K562 (cell line): ENCODE measurements around the gene TPR. TPM values are rescaled to one million over a fixed set of nuclear protein-coding genes. Genes with fewer than 3 reads are reported as not detected.

ENCODE experiments used
- BDP1 ChIP-seq: IDR thresholded peaks from 3 replicates; pipeline ENCODE4 v1.6.1; 2011; ENCODE audit not compliant: insufficient read length, insufficient read depth
- CBX2 ChIP-seq: fragments of 200-600 bp; sonication (generic); IDR thresholded peaks from one replicate; pipeline ENCODE4 v1.6.1; 2012; ENCODE audit warnings: mild to moderate bottlenecking, low read length, inconsistent platforms; ENCODE audit not compliant: insufficient read depth, poor library complexity, severe bottlenecking
- CBX3 ChIP-seq, 2 experiments: IDR thresholded peaks; 1 replicate in 1 of 2; 2 replicates in 1 of 2; pipeline ENCODE4 v1.6.1; 2012; ENCODE audit warnings: inconsistent platforms in 2 of 2, low read length in 2 of 2, borderline replicate concordance in 1 of 2, control low read depth in 1 of 2
- CBX5 ChIP-seq: IDR thresholded peaks from 2 replicates; pipeline ENCODE4 v1.6.1; 2014; ENCODE audit warnings: low read depth, borderline replicate concordance
- CHD1 ChIP-seq: fragments of 200-600 bp; sonication (generic); IDR thresholded peaks from one replicate; pipeline ENCODE4 v1.6.1; 2012; ENCODE audit warnings: mild to moderate bottlenecking, moderate library complexity, low read length, inconsistent platforms
- EGR1 ChIP-seq: fragments of 450-650 bp; conservative IDR thresholded peaks from 2 replicates; pipeline ENCODE4 v1.6.1; 2017; ENCODE audit warnings: mild to moderate bottlenecking
- FOXJ2 ChIP-seq: fragments of 200-800 bp; sonication (Bioruptor generic); IDR thresholded peaks from 2 replicates; pipeline ENCODE4 v1.6.1; 2016; ENCODE audit warnings: missing genetic modification characterization, missing compliant biosample characterization
- FOXJ3 ChIP-seq: sonication (generic); formaldehyde crosslinking; IDR thresholded peaks from 2 replicates; pipeline ENCODE4 v1.4.0; 2020; ENCODE audit warnings: mild to moderate bottlenecking, missing genetic modification reagents
- HMGN3 ChIP-seq: IDR thresholded peaks from 2 replicates; pipeline ENCODE4 v1.6.1; 2011; ENCODE audit warnings: borderline replicate concordance, low read depth, mild to moderate bottlenecking, mixed read lengths, low read length; ENCODE audit not compliant: insufficient read length; ENCODE audit errors: extremely low read depth
- HNRNPUL1 ChIP-seq: fragments of 200-400 bp; formaldehyde crosslinking; IDR thresholded peaks from 2 replicates; pipeline ENCODE4 v1.6.1; 2017; ENCODE audit warnings: low read length
- KDM4B ChIP-seq, 2 experiments: fragments of 450-650 bp in 1 of 2; sonication (generic) in 1 of 2; IDR thresholded peaks; 2 replicates each; pipeline ENCODE4 v1.6.1; 2016 to 2017; ENCODE audit warnings: borderline replicate concordance in 2 of 2, antibody characterized with exemption in 1 of 2, low read depth in 1 of 2, mild to moderate bottlenecking in 1 of 2
- KLF6 ChIP-seq: fragments of 250-450 bp; sonication (Bioruptor Pico); IDR thresholded peaks from 2 replicates; pipeline ENCODE4 v1.4.0; 2020; ENCODE audit warnings: mild to moderate bottlenecking, moderate library complexity, borderline replicate concordance
- MAFG ChIP-seq: fragments of 450-650 bp; conservative IDR thresholded peaks from 2 replicates; pipeline ENCODE4 v1.6.1; 2016; ENCODE audit warnings: missing genetic modification characterization, missing compliant biosample characterization
- MAZ ChIP-seq, 2 experiments: fragments of 450-650 bp in 1 of 2; sonication (generic) in 1 of 2; formaldehyde crosslinking; IDR thresholded peaks in 1 of 2; conservative IDR thresholded peaks in 1 of 2; 2 replicates each; pipeline versions ENCODE4 v1.4.0 to v1.5.0; 2020; ENCODE audit warnings: mild to moderate bottlenecking in 1 of 2, missing genetic modification reagents in 1 of 2
- MED1 ChIP-seq: sonication (generic); formaldehyde crosslinking; IDR thresholded peaks from 2 replicates; pipeline ENCODE4 v1.8.1; 2023; ENCODE audit warnings: missing genetic modification reagents, borderline replicate concordance
- POLR2A ChIP-seq: fragments of 450-650 bp; conservative IDR thresholded peaks from 2 replicates; pipeline ENCODE4 v1.6.1; 2016
- PURB ChIP-seq: sonication (generic); formaldehyde crosslinking; IDR thresholded peaks from 2 replicates; pipeline ENCODE4 v1.9.0; 2021; ENCODE audit warnings: low read depth, mild to moderate bottlenecking, missing genetic modification reagents
- RB1 ChIP-seq: fragments of 450-650 bp; IDR thresholded peaks from 2 replicates; pipeline ENCODE4 v1.6.1; 2017; ENCODE audit warnings: low read depth, mild to moderate bottlenecking
- RBBP5 ChIP-seq: fragments of 200-600 bp; sonication (generic); IDR thresholded peaks from 2 replicates; pipeline ENCODE4 v1.6.1; 2012; ENCODE audit warnings: borderline replicate concordance, mild to moderate bottlenecking, low read length, control low read depth, inconsistent platforms; ENCODE audit not compliant: insufficient read depth, poor library complexity, severe bottlenecking
- RBM39 ChIP-seq: fragments of 200-400 bp; formaldehyde crosslinking; optimal IDR thresholded peaks from 2 replicates; pipeline ENCODE3; 2018; ENCODE audit warnings: low read depth, low read length
- RNF2 ChIP-seq: sonication (generic); IDR thresholded peaks from 2 replicates; pipeline ENCODE4 v1.6.1; 2016
- SIN3A ChIP-seq, 2 experiments: fragments of 150-350 bp in 1 of 2; IDR thresholded peaks; 2 replicates each; pipeline ENCODE4 v1.6.1; 2011 to 2016; ENCODE audit warnings: borderline replicate concordance in 2 of 2, low read depth in 2 of 2, low read length in 2 of 2, mild to moderate bottlenecking in 2 of 2, moderate library complexity in 2 of 2; ENCODE audit not compliant: control insufficient read depth in 1 of 2
- TBP ChIP-seq: optimal IDR thresholded peaks from 2 replicates; pipeline ENCODE3; 2011; ENCODE audit warnings: low read depth, low read length, improper control_type of control experiment
- TCF7 ChIP-seq: sonication (generic); IDR thresholded peaks from 2 replicates; pipeline ENCODE4 v1.6.1; 2016; ENCODE audit warnings: antibody characterized with exemption, borderline replicate concordance
- U2AF2 ChIP-seq: fragments of 200-400 bp; formaldehyde crosslinking; optimal IDR thresholded peaks from 2 replicates; pipeline ENCODE3; 2017; ENCODE audit warnings: low read depth, mild to moderate bottlenecking, low read length
- ZFPM2 ChIP-seq: fragments of 250-450 bp; sonication (Bioruptor Pico); IDR thresholded peaks from 2 replicates; pipeline ENCODE4 v1.5.1; 2022; ENCODE audit warnings: mild to moderate bottlenecking
- ZNF197 ChIP-seq: fragments of 200-800 bp; sonication (Bioruptor generic); IDR thresholded peaks from 2 replicates; pipeline ENCODE4 v1.6.1; 2016; ENCODE audit warnings: low read depth, missing genetic modification characterization, missing compliant biosample characterization
- ZNF24 ChIP-seq: fragments of 450-650 bp; IDR thresholded peaks from 2 replicates; pipeline ENCODE4 v1.6.1; 2016
- ZNF347 ChIP-seq: fragments of 450-650 bp; formaldehyde crosslinking; IDR thresholded peaks from 2 replicates; pipeline ENCODE4 v1.4.0; 2020; ENCODE audit warnings: low read depth, mild to moderate bottlenecking, moderate library complexity
- polyA plus RNA-seq, 8 experiments: library from polyadenylated mRNA; depleted of rRNA in 4 of 8; stranded (reverse) in 5 of 8; unstranded in 3 of 8; fragments of >200 nt; fragmentation: Nextera tagmentation in 2 of 8; fragmentation: Illumina TruSeq in 1 of 8; extraction: Ambion mirVana in 2 of 8; extraction: Trizol in 1 of 8; gene quantifications; 2 replicates each; pipeline versions ENCODE4 v1.2.1 to v1.2.3, GENCODE V29; 2011 to 2014; ENCODE audit warnings: inconsistent platforms in 1 of 8, missing spikeins in 1 of 8
- total RNA-seq, 7 experiments: library from RNA; depleted of rRNA in 6 of 7; stranded (reverse); fragments of >200 nt in 6 of 7; fragmentation: Illumina TruSeq in 2 of 7; extraction: Trizol in 2 of 7; gene quantifications; 2 replicates each; pipeline versions ENCODE4 v1.2.1 to v1.2.3, GENCODE V29; 2011 to 2021; ENCODE audit warnings: low replicate concordance in 1 of 7
- TF ChIP-seq, protein P1 (sequence below): fragments of 450-650 bp; IDR thresholded peaks from 2 replicates; pipeline ENCODE4 v1.6.1; 2014; ENCODE audit warnings: low read depth, mild to moderate bottlenecking, moderate library complexity, borderline replicate concordance
- TF ChIP-seq, protein P2 (sequence below): sonication (generic); formaldehyde crosslinking; IDR thresholded peaks from 2 replicates; pipeline ENCODE4 v1.9.0; 2022; ENCODE audit warnings: mild to moderate bottlenecking, missing genetic modification reagents

The TPR gene
- total and polyA plus RNA-seq, 9 of the 15 experiments (the other 6 are each of a cell fraction or from before 2014, with no cell fraction given) = 48.5 to 167 (median 138) TPM

DNA sequence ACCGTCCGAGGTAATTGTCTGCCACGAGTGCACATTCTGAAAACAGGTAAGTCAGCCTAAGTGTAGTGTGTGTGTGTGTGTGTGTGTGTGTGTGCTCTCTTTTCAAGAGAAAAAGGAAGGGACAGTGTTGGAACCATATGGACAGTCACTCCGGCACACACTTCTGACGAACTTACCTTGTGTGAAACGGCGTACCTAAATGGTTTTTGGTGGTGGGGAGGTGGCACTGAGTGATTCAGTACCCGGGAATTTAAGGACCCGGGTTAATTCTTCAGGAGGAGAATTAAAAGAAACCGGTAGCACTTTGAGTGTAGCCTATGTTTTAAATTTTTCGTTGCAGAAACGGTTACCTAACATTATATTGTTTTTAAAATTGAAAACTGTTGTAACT is 871 bp upstream of the TPR start (continued):
- TF ChIP-seq CBX3 (IDR thresholded peaks at IDR 0.05; ENCODE audit: borderline replicate concordance in 1 of 2, low read length in 2 of 2) (no peak), RNF2 (no peak; the same call in 1 of the 2 replicates), TBP (no peak), PURB (CRISPR knock-in tag) (no peak), MAZ (CRISPR knock-in tag; conservative IDR thresholded peaks at IDR 0.05 in 1 of 2, IDR thresholded peaks at IDR 0.05 in 1 of 2) (no peak), CBX2 (no peak), CHD1 (peak; percentile 20), MAFG (tag) (no peak), MED1 (no peak), KDM4B (IDR thresholded peaks at IDR 0.05; ENCODE audit: borderline replicate concordance in 2 of 2, low read depth in 1 of 2) (0 out of 4 replicates have a peak, but pooled peaks of 1 of the 2 experiments have one; percentile 44), HNRNPUL1 (no peak), ZNF24 (no peak), EGR1 (no peak), TCF7 (no peak), RB1 (no peak), RBM39 (no peak), KLF6 (CRISPR knock-in tag) (no peak), CBX5 (no peak), FOXJ2 (no peak), SIN3A (IDR thresholded peaks at IDR 0.05; ENCODE audit: borderline replicate concordance in 2 of 2, control insufficient read depth in 1 of 2, low read depth in 2 of 2, low read length in 2 of 2) (no peak; a peak in 1 of 4 replicates), POLR2A (peak; percentile 96), RBBP5 (no peak), FOXJ3 (CRISPR knock-in tag) (no peak), ZNF347 (CRISPR knock-in tag) (no peak), ZNF197 (CRISPR knock-in tag) (no peak), ZFPM2 (CRISPR knock-in tag) (no peak), HMGN3 (no peak), BDP1 (no peak), U2AF2 (no peak)
- TF ChIP-seq, protein P1, sequence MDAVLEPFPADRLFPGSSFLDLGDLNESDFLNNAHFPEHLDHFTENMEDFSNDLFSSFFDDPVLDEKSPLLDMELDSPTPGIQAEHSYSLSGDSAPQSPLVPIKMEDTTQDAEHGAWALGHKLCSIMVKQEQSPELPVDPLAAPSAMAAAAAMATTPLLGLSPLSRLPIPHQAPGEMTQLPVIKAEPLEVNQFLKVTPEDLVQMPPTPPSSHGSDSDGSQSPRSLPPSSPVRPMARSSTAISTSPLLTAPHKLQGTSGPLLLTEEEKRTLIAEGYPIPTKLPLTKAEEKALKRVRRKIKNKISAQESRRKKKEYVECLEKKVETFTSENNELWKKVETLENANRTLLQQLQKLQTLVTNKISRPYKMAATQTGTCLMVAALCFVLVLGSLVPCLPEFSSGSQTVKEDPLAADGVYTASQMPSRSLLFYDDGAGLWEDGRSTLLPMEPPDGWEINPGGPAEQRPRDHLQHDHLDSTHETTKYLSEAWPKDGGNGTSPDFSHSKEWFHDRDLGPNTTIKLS = 0 out of 2 replicates have a peak, but pooled peaks have one; percentile 13
- TF ChIP-seq, protein P2, sequence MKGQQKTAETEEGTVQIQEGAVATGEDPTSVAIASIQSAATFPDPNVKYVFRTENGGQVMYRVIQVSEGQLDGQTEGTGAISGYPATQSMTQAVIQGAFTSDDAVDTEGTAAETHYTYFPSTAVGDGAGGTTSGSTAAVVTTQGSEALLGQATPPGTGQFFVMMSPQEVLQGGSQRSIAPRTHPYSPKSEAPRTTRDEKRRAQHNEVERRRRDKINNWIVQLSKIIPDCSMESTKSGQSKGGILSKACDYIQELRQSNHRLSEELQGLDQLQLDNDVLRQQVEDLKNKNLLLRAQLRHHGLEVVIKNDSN (CRISPR knock-in tag) = no peak
